ENCODE measurements around the gene APCDD1L.

- no peak for TF ChIP-seq POLR2A (IDR thresholded peaks at IDR 0.05; ENCODE audit: low read depth, low read length)
- TF ChIP-seq POLR2AphosphoS5 (IDR thresholded peaks at IDR 0.05; ENCODE audit: low read depth, low read length) = no peak
- TF ChIP-seq TAF1 (IDR thresholded peaks at IDR 0.05; ENCODE audit: low read depth, low read length) = no peak
- no peak for TF ChIP-seq PAX5 (IDR thresholded peaks at IDR 0.05; ENCODE audit: insufficient read depth, low read length, severe bottlenecking)
Observed at GRCh38 chr20:58512808-58513552, 2.2 kb downstream of the APCDD1L start.

Measured in GM12891 (cell line).